Measurements from ENCODE around the gene SUCLG2.

GRCh38 chr3:67691207-67691606 is 36.8 kb upstream of the SUCLG2 start:
- no peak for TF ChIP-seq EZH2phosphoT487 (IDR thresholded peaks at IDR 0.05; ENCODE audit: borderline replicate concordance, low read length)
- TF ChIP-seq, protein P1, sequence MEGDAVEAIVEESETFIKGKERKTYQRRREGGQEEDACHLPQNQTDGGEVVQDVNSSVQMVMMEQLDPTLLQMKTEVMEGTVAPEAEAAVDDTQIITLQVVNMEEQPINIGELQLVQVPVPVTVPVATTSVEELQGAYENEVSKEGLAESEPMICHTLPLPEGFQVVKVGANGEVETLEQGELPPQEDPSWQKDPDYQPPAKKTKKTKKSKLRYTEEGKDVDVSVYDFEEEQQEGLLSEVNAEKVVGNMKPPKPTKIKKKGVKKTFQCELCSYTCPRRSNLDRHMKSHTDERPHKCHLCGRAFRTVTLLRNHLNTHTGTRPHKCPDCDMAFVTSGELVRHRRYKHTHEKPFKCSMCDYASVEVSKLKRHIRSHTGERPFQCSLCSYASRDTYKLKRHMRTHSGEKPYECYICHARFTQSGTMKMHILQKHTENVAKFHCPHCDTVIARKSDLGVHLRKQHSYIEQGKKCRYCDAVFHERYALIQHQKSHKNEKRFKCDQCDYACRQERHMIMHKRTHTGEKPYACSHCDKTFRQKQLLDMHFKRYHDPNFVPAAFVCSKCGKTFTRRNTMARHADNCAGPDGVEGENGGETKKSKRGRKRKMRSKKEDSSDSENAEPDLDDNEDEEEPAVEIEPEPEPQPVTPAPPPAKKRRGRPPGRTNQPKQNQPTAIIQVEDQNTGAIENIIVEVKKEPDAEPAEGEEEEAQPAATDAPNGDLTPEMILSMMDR (conservative IDR thresholded peaks at IDR 0.05; ENCODE audit: low read depth, low read length) = no peak
